Neural crest cell (in vitro differentiated cells): ENCODE results near the gene NUMB. TPM values are rescaled to one million over a fixed set of nuclear protein-coding genes. Genes with fewer than 3 reads are reported as not detected.

ENCODE experiments used
- DNase-seq: peaks from one replicate; pipeline ENCODE4 v3.0.0; 2021; ENCODE audit warnings: low read depth, mixed read lengths, low spot score
- H3K27ac Mint-ChIP-seq: one replicate; pipeline ENCODE4 v1.8.0; 2021; ENCODE audit warnings: mild to moderate bottlenecking, mixed read lengths; ENCODE audit not compliant: unreplicated experiment
- H3K27me3 Mint-ChIP-seq: 2 replicates; pipeline ENCODE4 v1.8.0; 2021; ENCODE audit warnings: low read depth, mild to moderate bottlenecking, mixed read lengths
- H3K36me3 Mint-ChIP-seq: 2 replicates; pipeline ENCODE4 v1.8.0; 2021; ENCODE audit warnings: low read depth, mild to moderate bottlenecking, mixed read lengths
- H3K4me1 Mint-ChIP-seq: 2 replicates; pipeline ENCODE4 v1.8.0; 2021; ENCODE audit warnings: mixed read lengths
- H3K4me3 Mint-ChIP-seq: one replicate; pipeline ENCODE4 v1.8.0; 2021; ENCODE audit warnings: mild to moderate bottlenecking, mixed read lengths
- H3K9me3 Mint-ChIP-seq: 2 replicates; pipeline ENCODE4 v1.8.0; 2021; ENCODE audit warnings: mixed read lengths
- total RNA-seq: library from RNA; stranded (reverse); gene quantifications from 2 replicates; pipeline ENCODE4 v1.2.1, GENCODE V29; 2021
- TF ChIP-seq, protein P1 (sequence below): fragments of 200-600 bp; sonication (generic); conservative IDR thresholded peaks from 2 replicates; pipeline ENCODE4 v1.5.0; 2021; ENCODE audit warnings: antibody characterized with exemption, mild to moderate bottlenecking

NUMB gene
- total RNA-seq, 1 donor from 2014 or later = 40.7 TPM

DNA sequence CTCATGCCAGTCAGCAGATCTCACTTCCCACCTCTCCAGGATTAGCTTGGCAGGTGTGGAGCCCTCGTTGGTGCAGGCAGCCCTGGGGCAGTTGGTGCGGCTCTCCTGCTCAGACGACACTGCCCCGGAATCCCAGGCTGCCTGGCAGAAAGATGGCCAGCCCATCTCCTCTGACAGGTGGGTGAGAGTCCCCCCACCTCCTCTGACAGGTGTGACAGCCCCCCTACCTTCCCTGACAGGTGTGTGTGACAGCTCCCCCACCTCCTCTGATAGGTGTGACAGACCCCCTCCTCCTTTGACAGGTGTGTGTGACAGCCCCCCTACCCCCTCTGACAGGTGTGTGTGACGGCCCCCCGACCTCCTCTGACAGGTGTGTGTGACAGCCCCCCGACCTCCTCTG lies 194.7 kb downstream of the NUMB start:
- Mint-ChIP-seq H3K9me3 (no peaks in the 10 kb centered on the region), H3K4me1 (peaks cover 5% of the 10 kb centered on the region), H3K27me3 (no peaks in the 10 kb centered on the region), H3K27ac (no peak overlapping the region), H3K36me3 (no peaks in the 10 kb centered on the region), H3K4me3 (no peak overlapping the region)
- no peak for DNase-seq
- TF ChIP-seq, protein P1, sequence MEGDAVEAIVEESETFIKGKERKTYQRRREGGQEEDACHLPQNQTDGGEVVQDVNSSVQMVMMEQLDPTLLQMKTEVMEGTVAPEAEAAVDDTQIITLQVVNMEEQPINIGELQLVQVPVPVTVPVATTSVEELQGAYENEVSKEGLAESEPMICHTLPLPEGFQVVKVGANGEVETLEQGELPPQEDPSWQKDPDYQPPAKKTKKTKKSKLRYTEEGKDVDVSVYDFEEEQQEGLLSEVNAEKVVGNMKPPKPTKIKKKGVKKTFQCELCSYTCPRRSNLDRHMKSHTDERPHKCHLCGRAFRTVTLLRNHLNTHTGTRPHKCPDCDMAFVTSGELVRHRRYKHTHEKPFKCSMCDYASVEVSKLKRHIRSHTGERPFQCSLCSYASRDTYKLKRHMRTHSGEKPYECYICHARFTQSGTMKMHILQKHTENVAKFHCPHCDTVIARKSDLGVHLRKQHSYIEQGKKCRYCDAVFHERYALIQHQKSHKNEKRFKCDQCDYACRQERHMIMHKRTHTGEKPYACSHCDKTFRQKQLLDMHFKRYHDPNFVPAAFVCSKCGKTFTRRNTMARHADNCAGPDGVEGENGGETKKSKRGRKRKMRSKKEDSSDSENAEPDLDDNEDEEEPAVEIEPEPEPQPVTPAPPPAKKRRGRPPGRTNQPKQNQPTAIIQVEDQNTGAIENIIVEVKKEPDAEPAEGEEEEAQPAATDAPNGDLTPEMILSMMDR = no peak

- Mint-ChIP-seq H3K9me3 (no peaks in the 10 kb centered on the region), H3K27ac (no peak overlapping the region), H3K4me3 (no peak overlapping the region), H3K36me3 (no peaks in the 10 kb centered on the region), H3K4me1 (peaks cover 5% of the 10 kb centered on the region), H3K27me3 (no peaks in the 10 kb centered on the region)
- no peak for DNase-seq
- TF ChIP-seq, protein P1 = no peak
Observed at GRCh38 chr14:73262427-73263183, 195.7 kb downstream of the NUMB start.

- no peaks in the 10 kb centered on the region for H3K9me3 Mint-ChIP-seq
- no peak overlapping the region for H3K27ac Mint-ChIP-seq
- H3K4me1 Mint-ChIP-seq = peaks cover 5% of the 10 kb centered on the region
- no peaks in the 10 kb centered on the region for H3K36me3 Mint-ChIP-seq
- no peaks in the 10 kb centered on the region for H3K27me3 Mint-ChIP-seq
- H3K4me3 Mint-ChIP-seq = no peak overlapping the region
- DNase-seq = no peak
- TF ChIP-seq, protein P1 = no peak
Observed at GRCh38 chr14:73261520-73262426, 196.6 kb downstream of the NUMB start.

DNA sequence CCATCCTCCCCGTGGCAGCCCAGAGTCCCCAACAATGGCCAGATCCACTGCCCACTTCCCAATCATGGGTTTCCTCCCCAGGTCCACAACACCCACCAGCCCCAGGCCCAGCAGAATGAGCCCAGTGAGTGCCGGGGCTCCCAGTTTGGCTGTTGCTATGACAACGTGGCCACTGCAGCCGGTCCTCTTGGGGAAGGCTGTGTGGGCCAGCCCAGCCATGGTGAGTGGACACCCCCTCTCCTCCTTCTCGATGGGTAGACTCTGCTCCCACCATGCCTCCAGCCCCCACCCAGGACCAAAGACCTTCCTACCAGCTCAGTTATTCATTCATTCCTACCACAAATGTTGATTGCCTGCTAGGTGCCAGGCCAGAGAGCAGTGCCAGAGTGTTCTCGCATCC lies 197.3 kb downstream of the NUMB start:
- Mint-ChIP-seq H3K36me3 (no peaks in the 10 kb centered on the region), H3K4me1 (peaks cover 5% of the 10 kb centered on the region), H3K27me3 (no peaks in the 10 kb centered on the region), H3K9me3 (no peaks in the 10 kb centered on the region), H3K4me3 (no peak overlapping the region), H3K27ac (no peak overlapping the region)
- TF ChIP-seq, protein P1 = no peak
- no peak for DNase-seq

DNA sequence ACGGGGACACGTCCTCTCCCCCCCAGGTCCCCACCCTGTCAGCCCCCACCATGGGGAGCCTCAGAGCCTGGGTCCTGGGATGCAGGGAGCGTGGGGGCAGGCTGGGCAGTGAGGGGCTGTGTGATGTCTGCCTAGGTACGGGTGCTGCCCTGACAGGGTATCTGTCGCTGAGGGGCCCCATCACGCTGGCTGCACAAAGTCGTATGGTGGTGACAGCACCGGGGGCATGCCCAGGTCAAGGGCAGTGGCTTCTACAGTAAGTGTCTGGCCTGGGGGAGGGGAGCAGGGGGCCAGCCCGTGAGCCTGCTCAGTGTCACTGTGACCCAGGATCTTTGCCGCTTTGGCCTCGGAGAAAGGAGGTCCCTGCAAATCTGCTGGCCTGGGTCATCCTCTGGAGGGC lies 197.8 kb downstream of the NUMB start:
- no peak overlapping the region for H3K27ac Mint-ChIP-seq
- DNase-seq = no peak
- peaks cover 5% of the 10 kb centered on the region for H3K4me1 Mint-ChIP-seq

More for the DNA sequence above, 197.8 kb downstream of the NUMB start:
- TF ChIP-seq, protein P1 = no peak
- H3K27me3 Mint-ChIP-seq = no peaks in the 10 kb centered on the region
- no peaks in the 10 kb centered on the region for H3K36me3 Mint-ChIP-seq
- H3K9me3 Mint-ChIP-seq = no peaks in the 10 kb centered on the region
- no peak overlapping the region for H3K4me3 Mint-ChIP-seq
